Esophagus muscularis mucosa (tissue), 4 donors: ENCODE data around the gene BCHE.

Source experiments
- CTCF ChIP-seq, 3 experiments: fragments of 200-600 bp in 2 of 3; fragments of 450-650 bp in 1 of 3; sonication (generic) in 2 of 3; IDR thresholded peaks; one replicate each; pipeline ENCODE4 v1.5.1; 2017 to 2019; ENCODE audit warnings: antibody characterized with exemption in 3 of 3, mild to moderate bottlenecking in 2 of 3, moderate library complexity in 1 of 3
- EP300 ChIP-seq: sonication (generic); formaldehyde crosslinking; IDR thresholded peaks from one replicate; pipeline ENCODE4 v1.6.1; 2017; ENCODE audit warnings: antibody characterized with exemption
- POLR2A ChIP-seq: fragments of 450-650 bp; IDR thresholded peaks from one replicate; pipeline ENCODE4 v1.6.1; 2017; ENCODE audit warnings: antibody characterized with exemption, moderate library complexity, mild to moderate bottlenecking, low read depth

- TF ChIP-seq EP300 = no peak
- TF ChIP-seq CTCF (IDR thresholded peaks at IDR 0.05) = no peak
- TF ChIP-seq POLR2A = no peak
These were observed 40.5 kb downstream of the BCHE start for GRCh38 chr3:165796701-165797100.
